Epithelial cell of proximal tubule (primary cell): ENCODE measurements around the gene MYCBP2. TPM values are rescaled to one million over a fixed set of nuclear protein-coding genes. Genes with fewer than 3 reads are reported as not detected.

Experiments
- DNase-seq: peaks from one replicate; pipeline ENCODE4 v3.0.0-alpha.2; 2011; ENCODE audit warnings: low read depth
- H3K4me3 ChIP-seq: 2 replicates; pipeline ENCODE4 v1.5.1; 2011; ENCODE audit warnings: low read depth, mild to moderate bottlenecking, low read length
- CTCF ChIP-seq: conservative IDR thresholded peaks from 2 replicates; pipeline ENCODE4 v1.5.1; 2012; ENCODE audit warnings: low read depth, mild to moderate bottlenecking, low read length
- total RNA-seq: library from RNA; depleted of rRNA; stranded (reverse); fragments of >200 nt; gene quantifications from 2 replicates; pipeline ENCODE4 v1.2.3, GENCODE V29; 2015

The MYCBP2 gene
- total RNA-seq, 1 donor from 2014 or later = 32.3 TPM

GRCh38 chr13:77095288-77095687, 231.6 kb downstream of the MYCBP2 start:
- no peak overlapping the region for H3K4me3 ChIP-seq
- no peak for TF ChIP-seq CTCF

GRCh38 chr13:77094773-77095172, 232.1 kb downstream of the MYCBP2 start:
- H3K4me3 ChIP-seq = no peak overlapping the region
- TF ChIP-seq CTCF = no peak
- no peak for DNase-seq

More at GRCh38 chr13:77095288-77095687, 231.6 kb downstream of the MYCBP2 start:
- no peak for DNase-seq

GRCh38 chr13:77093735-77094134, 233.2 kb downstream of the MYCBP2 start:
- DNase-seq = no peak
- no peak overlapping the region for H3K4me3 ChIP-seq
- TF ChIP-seq CTCF = no peak

GRCh38 chr13:77084755-77085154, 242.1 kb downstream of the MYCBP2 start:
- no peak for TF ChIP-seq CTCF
- H3K4me3 ChIP-seq = no peak overlapping the region
- DNase-seq = no peak

DNA sequence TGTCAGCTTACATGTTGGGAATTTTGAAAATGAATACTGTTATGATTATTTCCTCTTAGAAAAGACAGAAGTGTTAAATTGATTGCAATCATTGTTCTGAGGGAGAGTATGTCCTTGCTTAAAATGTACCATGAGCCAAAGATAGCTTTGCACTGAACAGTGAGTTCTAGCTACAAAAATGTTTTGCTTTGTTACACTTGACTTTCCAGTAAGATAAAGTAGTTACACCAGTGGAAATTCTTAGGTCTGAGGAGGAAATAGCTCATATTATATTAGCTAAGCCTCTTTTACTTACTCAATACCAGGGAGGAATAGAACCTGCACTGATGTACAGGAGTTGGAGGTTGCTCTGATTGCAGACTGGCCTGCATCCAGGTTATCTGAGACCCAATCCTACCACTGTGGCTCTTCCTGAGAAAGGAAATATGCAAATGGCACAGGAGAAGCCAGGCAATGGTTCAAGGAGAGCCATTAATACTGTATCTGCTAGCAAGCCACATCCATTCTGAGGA, 246.9 kb downstream of the MYCBP2 start:
- DNase-seq = no peak
- TF ChIP-seq CTCF = no peak
- H3K4me3 ChIP-seq = no peak overlapping the region

DNA sequence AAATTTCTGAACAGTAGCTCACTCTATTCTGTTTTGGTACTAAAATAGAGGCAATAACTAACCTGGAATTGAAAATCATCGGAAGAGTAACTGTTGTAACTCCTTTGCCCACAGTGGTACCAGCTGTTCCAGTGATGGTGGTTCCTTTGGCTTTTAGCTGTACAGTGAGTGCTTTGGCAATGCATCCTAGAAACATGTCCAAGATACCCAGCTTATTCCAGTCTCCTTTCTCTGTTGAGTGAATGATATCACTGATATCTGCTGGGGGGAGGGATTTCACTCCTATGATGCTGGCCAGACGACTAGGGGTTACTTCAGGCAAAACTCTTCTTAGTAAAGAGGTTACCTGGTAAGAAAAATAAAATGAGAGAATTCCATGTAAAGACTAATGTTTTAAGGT, 259.4 kb downstream of the MYCBP2 start:
- no peak for TF ChIP-seq CTCF
- DNase-seq = no peak

DNA sequence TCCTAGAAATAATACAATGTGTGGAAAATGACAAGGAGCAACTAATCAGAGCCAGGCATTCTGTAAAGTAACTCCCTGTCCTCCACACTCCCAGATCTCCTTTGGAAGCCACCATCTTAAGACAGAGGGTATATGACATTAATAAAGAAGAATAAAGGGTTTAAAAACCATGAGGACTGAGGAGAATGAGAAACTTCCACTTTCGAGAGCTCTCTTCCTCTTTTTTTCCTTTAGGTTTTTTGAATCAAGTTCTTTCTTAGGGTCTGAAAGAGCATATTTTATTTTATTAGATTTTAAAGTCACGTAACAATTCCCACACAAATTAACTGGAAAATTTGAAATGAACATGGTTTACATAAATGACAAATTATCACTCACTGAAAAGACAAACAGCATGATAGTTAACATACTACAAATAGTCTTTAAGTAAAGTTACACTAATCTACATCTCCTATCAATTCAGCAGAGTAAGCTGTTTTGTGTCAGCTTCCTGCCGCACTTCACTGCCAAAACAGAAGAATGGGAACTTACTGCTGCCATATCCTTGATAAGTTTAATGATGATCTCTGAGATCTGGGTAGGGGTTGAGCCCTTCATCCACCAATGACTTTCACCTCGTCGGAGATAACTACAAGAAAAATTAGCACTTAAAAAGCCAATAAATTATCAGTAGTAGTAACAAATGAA, 261.3 kb downstream of the MYCBP2 start:
- H3K4me3 ChIP-seq = no peak overlapping the region
- TF ChIP-seq CTCF = no peak
- no peak for DNase-seq

More for the DNA sequence above, 259.4 kb downstream of the MYCBP2 start:
- no peak overlapping the region for H3K4me3 ChIP-seq
